A549 treated with DMSO at 1 μM for 4 hours (cell line): Measurements from ENCODE around the gene SMG1. TPM values are rescaled to one million over a fixed set of nuclear protein-coding genes. Genes with fewer than 3 reads are reported as not detected.

Experiments used
- total RNA-seq: library from RNA; stranded (reverse); fragments of 200-300 nt; extraction: Qiagen RNA extraction; gene quantifications from 5 replicates; pipeline ENCODE4 v1.2.3, GENCODE V29; 2022; ENCODE audit warnings: low read depth

SMG1 gene
- total RNA-seq = 17.9 to 31.5 TPM (median 27.9 TPM) in 5 replicates

DNA sequence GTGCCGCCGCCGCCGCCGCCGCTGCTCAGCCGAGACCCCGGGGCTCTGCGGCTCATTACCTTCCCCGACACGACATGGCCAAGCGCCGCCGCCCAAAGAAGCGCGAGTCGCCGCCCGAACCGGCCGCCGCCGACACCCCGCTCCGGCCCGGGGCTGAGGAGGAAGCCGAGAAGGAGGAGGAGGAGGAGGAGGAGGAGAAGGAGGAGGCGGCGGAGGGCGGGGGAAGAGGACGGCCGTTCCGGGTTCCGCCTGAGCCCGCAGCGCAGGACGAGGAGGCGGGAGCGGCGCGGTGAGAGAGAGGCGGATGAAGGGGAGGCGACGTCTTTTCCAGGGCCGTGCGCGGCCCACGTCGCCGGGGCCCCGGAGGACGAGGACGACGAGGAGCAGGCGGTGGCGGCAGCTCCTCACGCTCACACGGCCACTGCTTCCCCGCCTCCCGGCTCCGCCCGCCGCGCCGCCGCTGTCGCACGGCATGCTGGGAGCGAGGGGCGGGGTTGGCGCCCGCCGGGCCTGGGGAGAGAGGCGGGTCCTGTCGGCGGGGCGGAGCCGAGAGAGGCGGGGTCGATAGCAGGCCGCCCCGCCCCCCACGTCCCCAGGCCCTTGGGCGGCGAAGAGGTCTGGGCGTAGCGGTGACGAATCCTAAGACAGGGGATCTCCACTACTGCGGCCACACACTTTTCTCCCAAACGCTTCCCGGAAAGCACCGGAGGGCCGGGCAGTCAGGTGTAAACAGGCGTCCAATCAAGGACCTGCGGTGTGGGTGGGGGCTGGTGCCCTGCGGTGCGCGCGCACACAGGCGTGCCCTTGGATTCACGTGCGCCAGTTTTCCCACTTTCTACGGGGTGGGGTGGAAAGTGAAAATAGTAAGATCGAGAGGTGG, at the start of gene SMG1:
Gene SMG1, minus strand, starts transcription at position 423 of the 880 bp plus-strand sequence. Its CDS starts 367 bp downstream, at position 56.

DNA sequence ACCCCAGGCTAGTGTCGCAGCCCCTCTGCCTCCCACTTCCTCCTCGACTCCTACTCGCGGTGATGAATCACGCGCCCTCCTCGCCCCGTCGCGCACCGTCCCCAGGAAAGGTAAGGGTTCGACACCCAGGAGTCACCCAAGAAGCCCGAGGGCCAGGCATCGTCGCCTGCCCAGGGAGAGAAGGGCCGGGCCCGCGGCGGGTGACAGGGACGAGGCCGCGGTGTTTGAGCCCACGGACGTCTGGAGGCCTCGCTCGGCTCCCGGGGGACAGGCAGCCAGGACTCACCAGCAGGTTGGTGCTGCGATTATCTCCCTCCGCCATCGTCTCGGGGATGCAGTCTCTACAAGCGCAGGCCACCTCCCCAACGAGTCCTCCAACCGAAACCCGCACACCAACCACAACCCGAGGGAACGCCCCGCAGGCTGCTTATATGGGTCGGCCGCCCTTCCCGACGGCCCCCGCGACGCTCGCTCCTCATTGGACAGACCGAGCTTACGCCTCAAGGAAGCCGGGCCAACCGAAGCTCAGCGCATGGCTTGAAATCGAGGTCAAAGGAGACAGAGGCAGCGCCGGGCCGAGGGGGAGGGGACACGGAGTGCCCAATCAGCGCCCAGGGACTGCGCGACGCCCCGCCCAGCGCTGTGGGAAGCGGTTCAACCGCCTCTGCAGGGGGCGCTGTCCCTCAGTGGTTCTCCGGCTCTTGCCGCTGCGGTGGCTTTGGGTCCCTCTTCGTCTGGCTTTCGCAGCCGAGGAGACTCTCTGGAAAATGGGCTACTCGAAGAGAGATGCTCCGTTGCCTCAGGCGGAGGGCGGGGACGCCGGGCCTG, 124.8 kb downstream of the SMG1 start, which contains the start of gene ARL6IP1:
Gene ARL6IP1, minus strand, starts transcription at position 405 of the 828 bp plus-strand sequence. Its CDS starts 83 bp downstream, at position 322.

DNA sequence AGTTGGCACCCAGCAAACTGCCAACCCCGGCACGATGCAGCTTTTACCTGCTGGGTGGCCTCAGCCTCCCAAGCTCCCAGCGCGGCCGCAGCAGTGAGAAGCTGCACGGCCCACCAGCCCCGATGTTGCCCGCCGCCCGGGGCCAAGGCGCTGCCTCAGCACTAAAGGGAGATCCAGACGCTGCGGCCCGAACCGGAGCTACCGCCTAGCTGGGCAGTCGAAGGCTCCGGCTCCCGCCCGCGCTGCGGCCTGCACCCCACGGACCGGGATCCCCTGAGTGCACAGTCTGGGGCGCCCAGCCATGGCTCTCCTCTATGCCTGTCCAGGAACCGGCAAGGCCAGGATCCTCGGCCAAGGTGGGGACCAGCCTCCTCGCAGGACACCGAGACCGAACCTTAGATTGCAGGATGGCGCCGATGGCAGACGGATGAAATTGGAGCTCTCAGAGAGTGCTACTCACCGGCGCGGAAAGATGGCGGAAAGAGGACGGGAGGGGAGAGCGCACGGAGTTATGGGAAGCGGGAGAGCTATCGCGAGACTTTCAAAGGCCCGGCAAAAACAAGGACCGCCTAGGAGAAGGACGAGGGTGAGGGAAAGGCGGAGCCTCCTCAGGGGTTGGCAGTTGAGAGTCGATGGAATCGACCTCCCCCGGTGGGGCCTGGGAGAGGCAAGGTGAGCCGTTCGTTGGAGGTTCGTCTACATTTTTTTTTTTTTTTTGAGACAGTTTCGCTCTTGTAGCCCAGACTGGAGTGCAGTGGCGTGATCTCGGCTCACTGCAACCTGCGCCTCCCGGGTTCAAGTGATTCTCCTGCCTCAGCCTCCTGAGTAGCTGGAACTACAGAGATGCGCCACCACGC, 136.1 kb downstream of the SMG1 start, which contains the start of gene RPS15A:
Gene RPS15A, minus strand, starts transcription at position 485 of the 857 bp plus-strand sequence. CDS start 1,221 bp downstream, outside the sequence.

Other genes with a start within 250 kb of the SMG1 start
- 2,187 to 2,526 TPM (median 2,316 TPM) in 5 replicates for gene RPS15A, start 136.1 kb downstream of the SMG1 start, total RNA-seq
- 283 to 443 TPM (median 330 TPM) in 5 replicates for gene ARL6IP1, start 124.9 kb downstream of the SMG1 start, total RNA-seq
- 7.5 to 11.0 TPM (median 9.6 TPM) in 5 replicates for gene TMC7, start 57.5 kb upstream of the SMG1 start, total RNA-seq
- gene COQ7, start 141.2 kb upstream of the SMG1 start, total RNA-seq = 22.0 to 28.5 TPM (median 25.2 TPM) in 5 replicates
- gene ITPRIPL2, start 187.6 kb upstream of the SMG1 start, total RNA-seq = 13.5 to 19.3 TPM (median 18.2 TPM) in 5 replicates
- 9.5 to 13.0 TPM (median 11.6 TPM) in 5 replicates for gene SYT17, start 241.8 kb upstream of the SMG1 start, total RNA-seq